ENCODE results near the gene ANKRD63. TPM values are rescaled to one million over a fixed set of nuclear protein-coding genes. Genes with fewer than 3 reads are reported as not detected.

ANKRD63 gene
- total RNA-seq, 1 experiment from 2014 or later, result 0.72 TPM

GRCh38 chr15:40271685-40272484 is 11.0 kb downstream of the ANKRD63 start:
- Histone ChIP-seq H3K9me3 (ENCODE audit: control insufficient read depth, insufficient read depth, low read depth, low read length) (no peaks in the 10 kb centered on the region), H3K27me3 (ENCODE audit: control insufficient read depth, insufficient read depth, low read length) (no peaks in the 10 kb centered on the region), H3K27ac (ENCODE audit: low read length) (no peak overlapping the region), H3K4me1 (ENCODE audit: control insufficient read depth, insufficient read depth, low read length) (peaks cover 3% of the 10 kb centered on the region; the same call in 1 of the 2 replicates), H3K36me3 (ENCODE audit: control insufficient read depth, insufficient read depth, low read length) (no peaks in the 10 kb centered on the region), H3K4me3 (ENCODE audit: low read depth in 2 of 2, low read length in 2 of 2) (no peak overlapping the region)
- ATAC-seq, result no peak
- TF ChIP-seq CTCF (IDR thresholded peaks at IDR 0.05), result no peak
- TF ChIP-seq, protein P1, sequence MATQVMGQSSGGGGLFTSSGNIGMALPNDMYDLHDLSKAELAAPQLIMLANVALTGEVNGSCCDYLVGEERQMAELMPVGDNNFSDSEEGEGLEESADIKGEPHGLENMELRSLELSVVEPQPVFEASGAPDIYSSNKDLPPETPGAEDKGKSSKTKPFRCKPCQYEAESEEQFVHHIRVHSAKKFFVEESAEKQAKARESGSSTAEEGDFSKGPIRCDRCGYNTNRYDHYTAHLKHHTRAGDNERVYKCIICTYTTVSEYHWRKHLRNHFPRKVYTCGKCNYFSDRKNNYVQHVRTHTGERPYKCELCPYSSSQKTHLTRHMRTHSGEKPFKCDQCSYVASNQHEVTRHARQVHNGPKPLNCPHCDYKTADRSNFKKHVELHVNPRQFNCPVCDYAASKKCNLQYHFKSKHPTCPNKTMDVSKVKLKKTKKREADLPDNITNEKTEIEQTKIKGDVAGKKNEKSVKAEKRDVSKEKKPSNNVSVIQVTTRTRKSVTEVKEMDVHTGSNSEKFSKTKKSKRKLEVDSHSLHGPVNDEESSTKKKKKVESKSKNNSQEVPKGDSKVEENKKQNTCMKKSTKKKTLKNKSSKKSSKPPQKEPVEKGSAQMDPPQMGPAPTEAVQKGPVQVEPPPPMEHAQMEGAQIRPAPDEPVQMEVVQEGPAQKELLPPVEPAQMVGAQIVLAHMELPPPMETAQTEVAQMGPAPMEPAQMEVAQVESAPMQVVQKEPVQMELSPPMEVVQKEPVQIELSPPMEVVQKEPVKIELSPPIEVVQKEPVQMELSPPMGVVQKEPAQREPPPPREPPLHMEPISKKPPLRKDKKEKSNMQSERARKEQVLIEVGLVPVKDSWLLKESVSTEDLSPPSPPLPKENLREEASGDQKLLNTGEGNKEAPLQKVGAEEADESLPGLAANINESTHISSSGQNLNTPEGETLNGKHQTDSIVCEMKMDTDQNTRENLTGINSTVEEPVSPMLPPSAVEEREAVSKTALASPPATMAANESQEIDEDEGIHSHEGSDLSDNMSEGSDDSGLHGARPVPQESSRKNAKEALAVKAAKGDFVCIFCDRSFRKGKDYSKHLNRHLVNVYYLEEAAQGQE (IDR thresholded peaks at IDR 0.05; ENCODE audit: insufficient read depth in 1 of 2, low read depth in 2 of 2, low read length in 1 of 2), result no peak
- TF ChIP-seq TCF7L2 (IDR thresholded peaks at IDR 0.05; ENCODE audit: low read depth, low read length), result no peak
- no peak for TF ChIP-seq SIN3A (IDR thresholded peaks at IDR 0.05; ENCODE audit: borderline replicate concordance, insufficient read depth, low read depth, low read length)
- TF ChIP-seq POLR2AphosphoS5 (IDR thresholded peaks at IDR 0.05; ENCODE audit: low read depth, low read length), result no peak
- CTCF ChIA-PET, result interaction anchor here (1.0 to 4.7 kb wide), 2 partner anchors 44 to 54 kb away, joined by 3 to 56 read pairs; no protein-coding TSS in a partner anchor
- POLR2A ChIA-PET, result no interaction called here
- intact Hi-C loops (cut with micrococcal nuclease; ENCODE audit: unreplicated experiment) (loop anchor here (10.0 kb wide), 1 partner anchor 227 kb away; no protein-coding TSS in a partner anchor), in situ Hi-C loops (cut with HindIII; ENCODE audit: low pct_unique_long_range_greater_than_20kb, low sequenced_read_pairs) (no loop called here)
- DNase-seq (ENCODE audit: low read depth, low spot score), result no peak
- BruUV-seq (replicated peaks), result no TSS peak

DNA sequence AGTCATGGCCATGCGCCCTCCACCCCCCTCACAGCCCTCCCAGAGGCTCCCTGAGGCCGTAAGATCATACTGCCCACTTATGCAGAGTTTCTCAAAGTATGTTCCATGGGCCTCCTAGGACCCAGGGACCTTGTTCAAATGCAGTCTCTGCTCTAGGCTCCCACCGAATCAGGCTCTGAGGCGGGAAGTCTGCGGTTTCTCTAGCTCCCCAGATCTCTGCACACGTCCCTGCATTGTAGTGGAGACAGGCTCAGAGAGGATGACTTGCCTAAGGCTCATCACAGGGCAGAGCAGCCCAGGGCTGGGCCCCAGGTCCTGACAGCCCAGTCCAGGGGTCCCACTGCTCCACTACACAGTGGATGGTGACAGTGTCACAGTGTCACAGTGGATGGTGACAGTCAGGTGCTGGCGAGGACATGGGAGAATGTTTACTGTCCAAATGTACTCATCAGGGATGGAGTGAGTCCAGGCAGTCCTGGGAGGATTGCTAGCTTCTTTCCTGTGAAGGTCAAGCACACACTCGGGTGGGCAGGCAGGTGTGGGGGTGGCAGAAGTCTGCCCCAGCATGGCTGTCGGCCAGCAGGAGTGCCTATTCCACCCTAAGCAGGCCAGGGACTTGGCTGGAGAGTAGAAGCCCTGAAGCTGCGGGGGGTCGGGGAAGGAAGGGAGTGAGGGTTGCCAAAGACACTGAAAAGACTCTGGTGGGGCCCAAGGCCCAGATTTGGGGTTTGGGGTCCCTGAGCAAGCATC is 12.4 kb downstream of the ANKRD63 start:
- ATAC-seq (no peak), DNase-seq (ENCODE audit: low read depth, low spot score) (no peak)
- no peaks in the 10 kb centered on the region for H3K36me3 ChIP-seq (ENCODE audit: control insufficient read depth, insufficient read depth, low read length)
- TF ChIP-seq CTCF (IDR thresholded peaks at IDR 0.05) (no peak), SIN3A (IDR thresholded peaks at IDR 0.05; ENCODE audit: borderline replicate concordance, insufficient read depth, low read depth, low read length) (no peak), POLR2AphosphoS5 (IDR thresholded peaks at IDR 0.05; ENCODE audit: low read depth, low read length) (no peak), TCF7L2 (IDR thresholded peaks at IDR 0.05; ENCODE audit: low read depth, low read length) (no peak)
- TF ChIP-seq, protein P1 (IDR thresholded peaks at IDR 0.05; ENCODE audit: insufficient read depth in 1 of 2, low read depth in 2 of 2, low read length in 1 of 2), result no peak
- no peaks in the 10 kb centered on the region for H3K27me3 ChIP-seq (ENCODE audit: control insufficient read depth, insufficient read depth, low read length)
- POLR2A ChIA-PET, result no interaction called here
- in situ Hi-C loops (cut with HindIII; ENCODE audit: low pct_unique_long_range_greater_than_20kb, low sequenced_read_pairs), result no loop called here
- H3K27ac ChIP-seq (ENCODE audit: low read length), result no peak overlapping the region
- CTCF ChIA-PET, result interaction anchor here (1.7 to 4.7 kb wide), 2 partner anchors 9 to 53 kb away, joined by 9 to 56 read pairs; no protein-coding TSS in a partner anchor
- intact Hi-C loops (cut with micrococcal nuclease; ENCODE audit: unreplicated experiment), result loop anchor here (10.0 kb wide), 1 partner anchor 226 kb away; no protein-coding TSS in a partner anchor
- peaks cover 10% of the 10 kb centered on the region; the same call in 1 of the 2 replicates for H3K4me1 ChIP-seq (ENCODE audit: control insufficient read depth, insufficient read depth, low read length)
- H3K4me3 ChIP-seq (ENCODE audit: low read depth in 2 of 2, low read length in 2 of 2), result no peak overlapping the region
- no peaks in the 10 kb centered on the region for H3K9me3 ChIP-seq (ENCODE audit: control insufficient read depth, insufficient read depth, low read depth, low read length)
- BruUV-seq (replicated peaks), result no TSS peak
